ENCODE measurements around the gene CARD9. TPM values are rescaled to one million over a fixed set of nuclear protein-coding genes. Genes with fewer than 3 reads are reported as not detected.

CARD9 gene
- total and polyA plus RNA-seq, 2 donors (not counting 1 experiment from before 2014, with no cell fraction given): 0.69 to 3.3 TPM

- TF ChIP-seq, protein P1, sequence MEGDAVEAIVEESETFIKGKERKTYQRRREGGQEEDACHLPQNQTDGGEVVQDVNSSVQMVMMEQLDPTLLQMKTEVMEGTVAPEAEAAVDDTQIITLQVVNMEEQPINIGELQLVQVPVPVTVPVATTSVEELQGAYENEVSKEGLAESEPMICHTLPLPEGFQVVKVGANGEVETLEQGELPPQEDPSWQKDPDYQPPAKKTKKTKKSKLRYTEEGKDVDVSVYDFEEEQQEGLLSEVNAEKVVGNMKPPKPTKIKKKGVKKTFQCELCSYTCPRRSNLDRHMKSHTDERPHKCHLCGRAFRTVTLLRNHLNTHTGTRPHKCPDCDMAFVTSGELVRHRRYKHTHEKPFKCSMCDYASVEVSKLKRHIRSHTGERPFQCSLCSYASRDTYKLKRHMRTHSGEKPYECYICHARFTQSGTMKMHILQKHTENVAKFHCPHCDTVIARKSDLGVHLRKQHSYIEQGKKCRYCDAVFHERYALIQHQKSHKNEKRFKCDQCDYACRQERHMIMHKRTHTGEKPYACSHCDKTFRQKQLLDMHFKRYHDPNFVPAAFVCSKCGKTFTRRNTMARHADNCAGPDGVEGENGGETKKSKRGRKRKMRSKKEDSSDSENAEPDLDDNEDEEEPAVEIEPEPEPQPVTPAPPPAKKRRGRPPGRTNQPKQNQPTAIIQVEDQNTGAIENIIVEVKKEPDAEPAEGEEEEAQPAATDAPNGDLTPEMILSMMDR (conservative IDR thresholded peaks at IDR 0.05 in 1 of 2, IDR thresholded peaks at IDR 0.05 in 1 of 2; ENCODE audit: low read depth in 1 of 2, low read length in 2 of 2): no peak
- no peak for TF ChIP-seq EZH2 (IDR thresholded peaks at IDR 0.05; ENCODE audit: low read length, missing control alignments)
- peaks cover 21% of the 10 kb centered on the region for H3K4me1 ChIP-seq (ENCODE audit: control insufficient read depth, extremely low read depth, insufficient read depth, low read length)
- no peaks in the 10 kb centered on the region for H3K79me2 ChIP-seq (ENCODE audit: control insufficient read depth, insufficient read depth, low read length)
- DNase-seq (ENCODE audit: low read depth in 2 of 2): no peak
- H4K20me1 ChIP-seq (ENCODE audit: control insufficient read depth, extremely low read depth, insufficient read depth, low read length): no peaks in the 10 kb centered on the region
- H3K27ac ChIP-seq (ENCODE audit: insufficient read depth, low read length): no peak overlapping the region
- H3K36me3 ChIP-seq (ENCODE audit: control insufficient read depth, insufficient read depth, low read length): peaks cover 3% of the 10 kb centered on the region
- no peak overlapping the region for H3K9ac ChIP-seq (ENCODE audit: insufficient read depth, low read length)
- peak overlapping the region in 1 of 4 experiments; percentile 67 for H3K4me3 ChIP-seq (replicated peaks in 1 of 4; ENCODE audit: control extremely low read depth in 1 of 4, insufficient read depth in 1 of 4, low read depth in 3 of 4, low read length in 4 of 4)
- peak overlapping the region; percentile 61 for H3K4me2 ChIP-seq (ENCODE audit: extremely low read depth, insufficient read depth, low read length)
- H3K9me3 ChIP-seq (ENCODE audit: control insufficient read depth, insufficient read depth, low read depth, low read length): no peaks in the 10 kb centered on the region
- H2AFZ ChIP-seq (ENCODE audit: low read length): no peak overlapping the region
- no peaks in the 10 kb centered on the region for H3K27me3 ChIP-seq (ENCODE audit: control insufficient read depth, insufficient read depth, low read length)
These were observed 9.3 kb downstream of the CARD9 start for GRCh38 chr9:136363949-136364748.

- Histone ChIP-seq H3K4me1 (ENCODE audit: control insufficient read depth, extremely low read depth, insufficient read depth, low read length) (peaks cover 21% of the 10 kb centered on the region), H3K27me3 (ENCODE audit: control insufficient read depth, insufficient read depth, low read length) (no peaks in the 10 kb centered on the region), H4K20me1 (ENCODE audit: control insufficient read depth, extremely low read depth, insufficient read depth, low read length) (no peaks in the 10 kb centered on the region), H3K36me3 (ENCODE audit: control insufficient read depth, insufficient read depth, low read length) (peaks cover 4% of the 10 kb centered on the region), H3K4me3 (replicated peaks in 1 of 4; ENCODE audit: control extremely low read depth in 1 of 4, insufficient read depth in 1 of 4, low read depth in 3 of 4, low read length in 4 of 4) (peak within 1 kb of the TSS; percentile 35 to 71 (median 66)), H3K27ac (ENCODE audit: insufficient read depth, low read length) (peak within 1 kb of the TSS; percentile 68), H2AFZ (ENCODE audit: low read length) (no peak within 1 kb of the TSS), H3K9ac (ENCODE audit: insufficient read depth, low read length) (peak within 1 kb of the TSS; percentile 89), H3K9me3 (ENCODE audit: control insufficient read depth, insufficient read depth, low read depth, low read length) (no peaks in the 10 kb centered on the region), H3K79me2 (ENCODE audit: control insufficient read depth, insufficient read depth, low read length) (no peaks in the 10 kb centered on the region), H3K4me2 (ENCODE audit: extremely low read depth, insufficient read depth, low read length) (peak within 1 kb of the TSS; percentile 75)
- TF ChIP-seq, protein P1 (conservative IDR thresholded peaks at IDR 0.05 in 1 of 2, IDR thresholded peaks at IDR 0.05 in 1 of 2; ENCODE audit: low read depth in 1 of 2, low read length in 2 of 2): peak; percentile 56 to 76
- TF ChIP-seq EZH2 (IDR thresholded peaks at IDR 0.05; ENCODE audit: low read length, missing control alignments): no peak
- DNase-seq (ENCODE audit: low read depth in 2 of 2): peak; percentile 89 to 95
These were observed 10.1 kb downstream of the CARD9 start, which contains the start of gene DNLZ for GRCh38 chr9:136363106-136363948. DNLZ (minus strand) TSS chr9:136363744; CDS start chr9:136363714, 30 bp downstream.

- H3K79me2 ChIP-seq (ENCODE audit: control insufficient read depth, insufficient read depth, low read length): no peaks in the 10 kb centered on the region
- peaks cover 12% of the 10 kb centered on the region for H3K36me3 ChIP-seq (ENCODE audit: control insufficient read depth, insufficient read depth, low read length)
- H3K9me3 ChIP-seq (ENCODE audit: control insufficient read depth, insufficient read depth, low read depth, low read length): no peaks in the 10 kb centered on the region
- no peak overlapping the region for H3K9ac ChIP-seq (ENCODE audit: insufficient read depth, low read length)
- no peak for DNase-seq (ENCODE audit: low read depth in 2 of 2)
- H3K27ac ChIP-seq (ENCODE audit: insufficient read depth, low read length): peak overlapping the region; percentile 52
- no peaks in the 10 kb centered on the region for H3K27me3 ChIP-seq (ENCODE audit: control insufficient read depth, insufficient read depth, low read length)
- H3K4me2 ChIP-seq (ENCODE audit: extremely low read depth, insufficient read depth, low read length): peak overlapping the region; percentile 66
- H3K4me1 ChIP-seq (ENCODE audit: control insufficient read depth, extremely low read depth, insufficient read depth, low read length): peaks cover 21% of the 10 kb centered on the region
- H2AFZ ChIP-seq (ENCODE audit: low read length): no peak overlapping the region
- H4K20me1 ChIP-seq (ENCODE audit: control insufficient read depth, extremely low read depth, insufficient read depth, low read length): no peaks in the 10 kb centered on the region
- H3K4me3 ChIP-seq (replicated peaks in 1 of 4; ENCODE audit: control extremely low read depth in 1 of 4, insufficient read depth in 1 of 4, low read depth in 3 of 4, low read length in 4 of 4): no peak overlapping the region
- TF ChIP-seq EZH2 (IDR thresholded peaks at IDR 0.05; ENCODE audit: low read length, missing control alignments): no peak
- TF ChIP-seq, protein P1 (conservative IDR thresholded peaks at IDR 0.05 in 1 of 2, IDR thresholded peaks at IDR 0.05 in 1 of 2; ENCODE audit: low read depth in 1 of 2, low read length in 2 of 2): no peak
These were observed 11.1 kb downstream of the CARD9 start for GRCh38 chr9:136362450-136362784.

Data from fibroblast of lung (primary cell).